NCI-H226 (cell line): ENCODE measurements around the gene DKKL1.

ENCODE experiments used
- DNase-seq: peaks from one replicate; pipeline ENCODE4 v3.0.0-alpha.2; 2015

The DKKL1 gene

GRCh38 chr19:49396738-49397505, 33.2 kb downstream of the DKKL1 start:
- no peak for DNase-seq

GRCh38 chr19:49398001-49398615, 34.4 kb downstream of the DKKL1 start:
- DNase-seq = no peak

GRCh38 chr19:49398931-49399330, 35.3 kb downstream of the DKKL1 start:
- DNase-seq = no peak

DNA sequence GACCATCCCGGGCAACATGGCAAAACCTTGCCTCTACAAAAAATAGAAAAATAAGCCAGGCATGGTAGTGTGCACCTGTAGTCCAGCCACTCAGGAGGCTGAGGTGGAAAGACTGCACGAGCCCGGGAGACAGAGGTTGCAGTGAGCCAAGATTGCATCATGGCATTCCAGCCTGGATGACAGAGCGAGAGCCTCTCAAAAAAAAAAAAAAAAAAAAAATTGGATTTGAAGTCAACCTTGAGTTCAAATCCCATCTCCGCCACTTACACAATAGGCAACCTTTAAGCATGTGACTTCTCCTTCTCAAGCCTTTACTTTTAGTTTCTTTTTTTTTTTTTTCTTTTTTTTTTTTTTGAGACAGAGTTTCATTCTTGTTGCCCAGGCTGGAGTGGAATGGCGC, 36.4 kb downstream of the DKKL1 start:
- peak; percentile 55 for DNase-seq

- no peak for DNase-seq
Measured at GRCh38 chr19:49403404-49404187, 39.9 kb downstream of the DKKL1 start.

GRCh38 chr19:49407079-49407478, 43.4 kb downstream of the DKKL1 start:
- DNase-seq = no peak

- no peak for DNase-seq
Measured at GRCh38 chr19:49407482-49408015, 43.9 kb downstream of the DKKL1 start.

- peak; percentile 18 for DNase-seq
Measured at GRCh38 chr19:49408816-49409440, 45.3 kb downstream of the DKKL1 start.

DNA sequence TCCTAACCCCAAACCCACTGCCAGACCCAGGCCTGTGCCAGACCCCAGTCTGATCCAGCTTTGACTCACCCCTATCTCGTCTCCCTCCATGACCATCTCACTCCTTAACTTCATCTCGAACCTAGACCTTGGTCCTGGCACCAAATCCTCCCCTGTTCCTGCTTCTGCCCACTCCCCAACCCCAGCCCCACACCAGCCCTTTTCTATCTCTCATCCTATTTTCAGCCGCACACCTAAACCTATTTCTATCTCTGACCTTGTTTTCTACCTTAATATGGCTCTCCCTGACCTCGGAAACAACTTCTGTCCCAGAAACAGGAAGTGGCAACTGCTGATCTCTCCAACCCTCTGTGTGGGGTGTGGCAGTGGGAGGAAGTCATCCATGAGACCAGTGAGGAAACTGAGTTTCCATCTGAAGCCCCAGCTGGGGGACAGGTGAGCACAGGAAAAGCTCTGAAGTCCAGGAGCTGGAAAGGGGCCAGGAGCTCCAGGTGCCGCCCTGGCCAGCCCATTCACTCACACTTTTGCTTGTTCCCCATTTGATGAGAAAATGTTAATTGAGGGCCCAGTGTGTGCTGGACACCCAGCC, 45.9 kb downstream of the DKKL1 start:
- DNase-seq = no peak

DNA sequence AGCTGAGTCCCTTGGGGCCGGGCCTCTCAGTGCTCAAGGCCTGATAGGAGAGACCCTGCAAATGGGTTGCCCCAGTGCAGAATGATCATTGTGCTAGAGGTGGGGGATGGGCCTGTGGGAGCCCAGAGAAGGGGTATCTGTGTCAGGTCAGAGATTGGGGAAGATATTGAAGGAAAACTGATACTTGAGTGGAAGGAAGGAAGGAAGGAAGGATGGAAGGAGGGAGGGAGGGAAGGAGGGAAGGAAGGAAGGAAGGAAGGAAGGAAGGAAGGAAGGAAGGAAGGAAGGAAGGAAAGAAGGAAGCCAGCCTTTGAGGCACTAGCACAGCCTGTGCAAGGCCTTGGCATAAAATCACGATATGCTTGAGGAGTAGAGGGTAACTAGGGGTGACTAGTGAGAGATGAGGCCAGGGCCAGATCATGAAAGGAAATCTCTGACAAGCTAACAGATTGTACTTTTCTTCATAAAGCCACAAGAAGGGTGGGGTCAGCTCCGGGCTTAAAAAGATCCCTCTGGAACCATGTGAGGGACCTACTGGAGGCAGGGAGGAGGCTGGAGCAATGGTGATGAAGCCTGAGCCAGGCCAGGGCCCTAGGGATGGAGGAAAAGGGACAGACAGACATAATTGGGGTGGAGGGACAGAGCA, 48.1 kb downstream of the DKKL1 start:
- DNase-seq = no peak

- no peak for DNase-seq
Measured at GRCh38 chr19:49413348-49413747, 49.7 kb downstream of the DKKL1 start.

DNA sequence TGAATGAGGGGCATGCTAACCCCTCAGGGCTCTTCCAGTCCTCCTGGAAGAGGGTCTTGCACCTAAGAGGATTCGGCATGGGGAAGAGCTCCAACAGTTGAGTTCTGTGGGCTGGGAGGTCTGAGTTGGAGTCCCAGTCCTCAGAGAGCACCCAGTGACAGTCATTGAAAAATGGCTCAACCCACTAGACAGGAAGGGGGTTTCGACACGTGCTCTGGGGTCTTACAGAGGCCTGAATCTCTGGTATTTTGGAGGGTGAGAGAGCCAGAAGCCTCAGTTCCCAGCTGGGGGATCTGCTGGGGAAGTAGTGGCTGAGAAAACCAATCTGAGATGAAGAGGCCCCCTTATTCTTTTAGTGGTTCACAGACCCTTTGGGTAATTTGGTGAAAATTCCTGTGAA, 50.6 kb downstream of the DKKL1 start:
- DNase-seq = no peak

- DNase-seq = no peak
Measured at GRCh38 chr19:49415102-49415809, 51.6 kb downstream of the DKKL1 start.

DNA sequence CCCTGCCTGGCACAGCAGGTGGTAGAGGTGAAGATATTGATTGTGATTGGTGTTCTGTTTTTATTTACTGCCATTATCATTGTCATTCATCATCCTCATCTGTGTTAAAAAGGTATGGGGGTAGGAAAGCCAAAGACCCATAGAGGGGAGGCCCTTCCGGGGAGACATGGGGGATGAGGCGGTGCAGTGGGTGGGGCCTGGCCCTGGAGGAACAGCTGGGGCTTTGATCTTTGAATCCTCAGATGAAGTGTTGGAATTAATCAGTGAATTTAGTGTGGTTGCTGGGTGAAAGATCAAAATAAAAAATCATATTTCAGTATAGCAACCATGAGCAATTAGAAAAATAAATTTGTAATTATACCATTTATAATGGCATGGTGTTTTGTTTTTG, 52.1 kb downstream of the DKKL1 start:
- DNase-seq = no peak

DNA sequence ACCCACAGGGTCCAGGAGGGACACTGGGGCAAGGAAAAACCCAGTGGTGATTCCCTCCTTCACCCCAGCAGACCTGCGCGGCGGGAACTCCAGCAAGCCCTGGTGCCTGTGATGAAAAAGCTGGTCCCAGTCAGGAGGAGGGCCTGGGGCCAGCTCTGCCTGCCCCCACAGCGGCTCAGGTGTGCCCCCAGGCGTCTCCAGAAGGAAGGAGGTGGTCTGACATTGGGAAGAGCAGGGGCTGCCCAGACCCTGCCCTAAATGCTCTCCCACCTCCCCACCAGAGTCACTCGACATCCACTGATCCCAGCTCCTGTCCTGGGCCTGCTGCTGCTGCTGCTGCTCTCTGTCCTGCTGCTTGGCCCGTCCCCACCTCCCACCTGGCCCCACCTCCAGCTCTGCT, 53.4 kb downstream of the DKKL1 start:
- DNase-seq = no peak

GRCh38 chr19:49418511-49418910, 54.8 kb downstream of the DKKL1 start:
- DNase-seq = no peak

- no peak for DNase-seq
Measured at GRCh38 chr19:49419173-49419572, 55.5 kb downstream of the DKKL1 start.

DNA sequence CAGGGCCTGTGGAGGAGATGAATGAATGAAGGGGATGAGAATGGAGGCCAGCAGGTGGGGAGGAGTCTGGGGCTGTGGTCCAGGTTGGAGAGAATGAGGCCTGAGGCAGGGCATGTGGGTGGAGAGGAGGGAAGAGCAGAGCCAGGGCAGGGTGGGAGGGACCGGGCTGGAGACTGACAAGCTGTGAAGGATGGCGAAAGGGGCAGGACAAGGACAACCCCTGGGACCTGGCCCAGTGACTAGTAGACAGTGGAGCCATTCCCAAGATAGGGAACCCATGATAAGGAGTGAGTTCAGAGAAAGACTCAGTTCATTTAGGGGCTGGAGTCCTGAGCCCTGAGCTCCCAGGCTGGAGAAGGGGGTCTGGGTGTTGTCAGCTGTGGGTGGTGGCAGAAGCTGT, 56.5 kb downstream of the DKKL1 start:
- DNase-seq = no peak

- DNase-seq = peak; percentile 66
Measured at GRCh38 chr19:49421039-49421877, 57.6 kb downstream of the DKKL1 start.

- DNase-seq = no peak
Measured at GRCh38 chr19:49421878-49422202, 58.2 kb downstream of the DKKL1 start.
